GM18873 (cell line): ENCODE data around the gene FBXO5.

Experiments used
- ATAC-seq: cut with Tn5 transposase; IDR thresholded peaks from one replicate; pipeline ENCODE4 v1.9.1; 2021; ENCODE audit warnings: mild to moderate bottlenecking, moderate library complexity, moderate number of reproducible peaks; ENCODE audit not compliant: unreplicated experiment, low FRiP score

Gene FBXO5

GRCh38 chr6:152952866-152953509 is 29.9 kb downstream of the FBXO5 start:
- ATAC-seq: no peak

GRCh38 chr6:152952045-152952444 is 30.8 kb downstream of the FBXO5 start:
- no peak for ATAC-seq

- ATAC-seq: no peak
These were observed 32.6 kb downstream of the FBXO5 start for GRCh38 chr6:152950240-152950639.

GRCh38 chr6:152948150-152948768 is 34.6 kb downstream of the FBXO5 start:
- ATAC-seq: peak; percentile 64

- no peak for ATAC-seq
These were observed 35.8 kb downstream of the FBXO5 start for GRCh38 chr6:152946995-152947394.

- no peak for ATAC-seq
These were observed 36.4 kb downstream of the FBXO5 start for GRCh38 chr6:152946484-152946883.

- ATAC-seq: no peak
These were observed 39.5 kb downstream of the FBXO5 start for GRCh38 chr6:152943260-152943897.

GRCh38 chr6:152942319-152942869 is 40.4 kb downstream of the FBXO5 start:
- ATAC-seq: no peak

- no peak for ATAC-seq
These were observed 41.1 kb downstream of the FBXO5 start for GRCh38 chr6:152941746-152942145.

- ATAC-seq: no peak
These were observed 50.0 kb downstream of the FBXO5 start for GRCh38 chr6:152932865-152933264.

- ATAC-seq: no peak
These were observed 60.1 kb downstream of the FBXO5 start for GRCh38 chr6:152922706-152923105.
